Neural cell (in vitro differentiated cells): ENCODE measurements around the gene KHK. TPM values are rescaled to one million over a fixed set of nuclear protein-coding genes. Genes with fewer than 3 reads are reported as not detected.

Source experiments
- H2AFZ ChIP-seq: fragments of 200-600, 300-800 bp; sonication (generic), shearing (Covaris generic); 2 replicates; pipeline ENCODE4 v1.6.0; 2014; ENCODE audit warnings: low read depth, mild to moderate bottlenecking, antibody characterized with exemption, low read length, moderate library complexity
- H3F3A ChIP-seq: fragments of 200-600 bp; shearing (Covaris generic); 2 replicates; pipeline ENCODE4 v1.6.1; 2016; ENCODE audit warnings: mild to moderate bottlenecking, moderate library complexity, mixed read lengths, antibody characterized with exemption, low read length; ENCODE audit not compliant: insufficient read depth, poor library complexity, severe bottlenecking
- H3K27ac ChIP-seq: fragments of 200-600, 300-800 bp; sonication (generic), shearing (Covaris generic); 2 replicates; pipeline ENCODE4 v1.5.1; 2014; ENCODE audit warnings: mild to moderate bottlenecking, low read length, moderate library complexity
- H3K27me3 ChIP-seq: fragments of 300-800, 200-600 bp; sonication (generic), shearing (Covaris generic); 2 replicates; pipeline ENCODE4 v1.6.0; 2014; ENCODE audit warnings: mild to moderate bottlenecking, low read depth, low read length, moderate library complexity; ENCODE audit not compliant: insufficient read depth
- H3K36me3 ChIP-seq: fragments of 300-800, 200-600 bp; sonication (generic), shearing (Covaris generic); 2 replicates; pipeline ENCODE4 v1.5.1; 2014; ENCODE audit warnings: mild to moderate bottlenecking, antibody characterized with exemption, low read length, moderate library complexity; ENCODE audit not compliant: insufficient read depth
- H3K4me2 ChIP-seq: fragments of 300-800, 200-600 bp; sonication (generic), shearing (Covaris generic); 2 replicates; pipeline ENCODE4 v1.6.0; 2014; ENCODE audit warnings: mild to moderate bottlenecking, low read length
- H3K4me3 ChIP-seq: fragments of 300-800, 200-600 bp; sonication (generic), shearing (Covaris generic); 2 replicates; pipeline ENCODE4 v1.5.1; 2014; ENCODE audit warnings: mild to moderate bottlenecking, low read length, moderate library complexity
- H3K79me2 ChIP-seq: fragments of 200-600 bp; shearing (Covaris generic); replicated peaks from 2 replicates; pipeline ENCODE4 v1.6.0; 2014; ENCODE audit warnings: mild to moderate bottlenecking, low read length, moderate library complexity; ENCODE audit not compliant: insufficient read depth
- H3K9ac ChIP-seq: fragments of 300-800, 200-600 bp; sonication (generic), shearing (Covaris generic); 2 replicates; pipeline ENCODE4 v1.6.1; 2016; ENCODE audit warnings: mild to moderate bottlenecking, low read length, mixed read lengths
- H3K9me2 ChIP-seq: fragments of 200-600 bp; shearing (Covaris generic); 2 replicates; pipeline ENCODE4 v1.6.1; 2016; ENCODE audit warnings: mild to moderate bottlenecking, low read length, mixed read lengths; ENCODE audit not compliant: insufficient read depth
- H3K9me3 ChIP-seq: fragments of 200-600, 300-800 bp; sonication (generic), shearing (Covaris generic); 2 replicates; pipeline ENCODE4 v1.6.1; 2016; ENCODE audit warnings: mild to moderate bottlenecking, mixed run types, low read length, moderate library complexity, mixed read lengths
- H4K20me1 ChIP-seq: fragments of 200-600 bp; shearing (Covaris generic); 2 replicates; pipeline ENCODE4 v1.6.1; 2016; ENCODE audit warnings: mild to moderate bottlenecking, mixed run types; ENCODE audit not compliant: insufficient read depth
- EP300 ChIP-seq: fragments of 450-650 bp; conservative IDR thresholded peaks from 2 replicates; pipeline ENCODE4 v1.6.1; 2014; ENCODE audit warnings: antibody characterized with exemption, mild to moderate bottlenecking, moderate library complexity; ENCODE audit not compliant: poor library complexity, severe bottlenecking
- MXI1 ChIP-seq: fragments of 450-650 bp; conservative IDR thresholded peaks from 2 replicates; pipeline ENCODE4 v1.6.1; 2014; ENCODE audit warnings: antibody characterized with exemption, mild to moderate bottlenecking; ENCODE audit not compliant: poor library complexity, severe bottlenecking
- POLR2AphosphoS5 ChIP-seq: IDR thresholded peaks from 2 replicates; pipeline ENCODE4 v1.6.1; 2012
- RAD21 ChIP-seq: fragments of 450-650 bp; conservative IDR thresholded peaks from 2 replicates; pipeline ENCODE4 v1.6.1; 2014; ENCODE audit warnings: antibody characterized with exemption, mild to moderate bottlenecking, moderate library complexity
- SMC3 ChIP-seq: fragments of 450-650 bp; conservative IDR thresholded peaks from 2 replicates; pipeline ENCODE4 v1.6.1; 2014; ENCODE audit warnings: antibody characterized with exemption, mild to moderate bottlenecking, moderate library complexity; ENCODE audit not compliant: poor library complexity
- TAF1 ChIP-seq: IDR thresholded peaks from 2 replicates; pipeline ENCODE4 v1.6.1; 2012; ENCODE audit warnings: low read depth
- polyA plus RNA-seq: library from polyadenylated mRNA; depleted of rRNA; stranded (reverse); fragments of >200 nt; gene quantifications from 2 replicates; pipeline ENCODE4 v1.2.3, GENCODE V29; 2014
- TF ChIP-seq, protein P1 (sequence below): IDR thresholded peaks from 2 replicates; pipeline ENCODE4 v1.6.1; 2012; ENCODE audit warnings: borderline replicate concordance
- TF ChIP-seq, protein P2 (sequence below): fragments of 450-650 bp; IDR thresholded peaks from 2 replicates; pipeline ENCODE4 v1.5.1; 2014; ENCODE audit warnings: antibody characterized with exemption, mild to moderate bottlenecking, moderate library complexity; ENCODE audit not compliant: poor library complexity, severe bottlenecking

KHK gene
- polyA plus RNA-seq, 1 donor from 2014 or later, result 4.1 TPM

DNA sequence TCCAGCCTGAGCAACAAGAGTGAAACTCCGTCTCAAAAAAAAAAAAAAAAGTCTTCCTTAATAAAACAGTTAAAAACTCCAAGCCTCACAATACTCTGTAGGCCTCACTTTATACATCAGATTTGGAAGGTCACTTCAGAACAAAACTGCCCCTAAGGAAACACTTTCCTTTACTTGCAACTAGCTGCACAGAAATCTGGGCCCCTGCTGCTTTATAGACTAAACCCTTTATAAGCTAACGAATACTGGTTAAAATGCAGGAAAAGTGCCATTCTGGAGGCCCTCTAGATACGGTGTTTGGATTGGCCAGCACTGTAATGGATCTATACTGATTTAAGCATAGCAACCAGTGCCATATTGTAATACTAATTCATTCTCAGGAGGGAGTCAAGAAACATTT lies 38.5 kb downstream of the KHK start:
- no peak for TF ChIP-seq TAF1
- TF ChIP-seq EP300, result no peak
- TF ChIP-seq MXI1, result no peak
- TF ChIP-seq, protein P1, sequence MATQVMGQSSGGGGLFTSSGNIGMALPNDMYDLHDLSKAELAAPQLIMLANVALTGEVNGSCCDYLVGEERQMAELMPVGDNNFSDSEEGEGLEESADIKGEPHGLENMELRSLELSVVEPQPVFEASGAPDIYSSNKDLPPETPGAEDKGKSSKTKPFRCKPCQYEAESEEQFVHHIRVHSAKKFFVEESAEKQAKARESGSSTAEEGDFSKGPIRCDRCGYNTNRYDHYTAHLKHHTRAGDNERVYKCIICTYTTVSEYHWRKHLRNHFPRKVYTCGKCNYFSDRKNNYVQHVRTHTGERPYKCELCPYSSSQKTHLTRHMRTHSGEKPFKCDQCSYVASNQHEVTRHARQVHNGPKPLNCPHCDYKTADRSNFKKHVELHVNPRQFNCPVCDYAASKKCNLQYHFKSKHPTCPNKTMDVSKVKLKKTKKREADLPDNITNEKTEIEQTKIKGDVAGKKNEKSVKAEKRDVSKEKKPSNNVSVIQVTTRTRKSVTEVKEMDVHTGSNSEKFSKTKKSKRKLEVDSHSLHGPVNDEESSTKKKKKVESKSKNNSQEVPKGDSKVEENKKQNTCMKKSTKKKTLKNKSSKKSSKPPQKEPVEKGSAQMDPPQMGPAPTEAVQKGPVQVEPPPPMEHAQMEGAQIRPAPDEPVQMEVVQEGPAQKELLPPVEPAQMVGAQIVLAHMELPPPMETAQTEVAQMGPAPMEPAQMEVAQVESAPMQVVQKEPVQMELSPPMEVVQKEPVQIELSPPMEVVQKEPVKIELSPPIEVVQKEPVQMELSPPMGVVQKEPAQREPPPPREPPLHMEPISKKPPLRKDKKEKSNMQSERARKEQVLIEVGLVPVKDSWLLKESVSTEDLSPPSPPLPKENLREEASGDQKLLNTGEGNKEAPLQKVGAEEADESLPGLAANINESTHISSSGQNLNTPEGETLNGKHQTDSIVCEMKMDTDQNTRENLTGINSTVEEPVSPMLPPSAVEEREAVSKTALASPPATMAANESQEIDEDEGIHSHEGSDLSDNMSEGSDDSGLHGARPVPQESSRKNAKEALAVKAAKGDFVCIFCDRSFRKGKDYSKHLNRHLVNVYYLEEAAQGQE, result no peak
- no peak for TF ChIP-seq SMC3

DNA sequence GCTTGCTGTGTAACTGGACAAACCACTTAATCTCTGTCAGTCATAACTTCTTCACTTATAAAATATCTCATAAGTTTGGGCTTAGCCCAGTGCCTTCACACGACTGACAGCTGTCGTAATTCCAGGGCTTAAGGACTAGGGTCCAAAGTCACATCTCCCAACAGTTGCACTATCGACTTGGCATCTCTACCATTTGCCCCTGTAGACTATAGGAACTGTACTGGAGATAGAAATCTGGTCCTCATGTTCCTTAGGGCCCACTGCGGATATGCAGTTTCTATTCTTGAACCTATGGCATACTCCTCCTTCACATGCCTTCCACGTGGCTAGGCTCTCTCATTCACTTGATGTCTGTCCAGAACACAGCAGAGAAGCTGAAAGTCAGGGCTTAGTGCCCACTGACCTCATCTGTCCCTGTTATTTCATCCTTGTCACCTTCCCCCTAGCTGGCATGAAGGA lies 39.7 kb downstream of the KHK start:
- H3K27ac ChIP-seq, result no peak overlapping the region
- no peaks in the 10 kb centered on the region for H3F3A ChIP-seq
- H3K9me3 ChIP-seq, result no peaks in the 10 kb centered on the region
- no peak overlapping the region for H3K4me3 ChIP-seq
- no peak overlapping the region for H3K4me2 ChIP-seq
- H3K9ac ChIP-seq, result no peak overlapping the region
- no peak for TF ChIP-seq MXI1
- TF ChIP-seq, protein P1, result no peak
- TF ChIP-seq, protein P2, sequence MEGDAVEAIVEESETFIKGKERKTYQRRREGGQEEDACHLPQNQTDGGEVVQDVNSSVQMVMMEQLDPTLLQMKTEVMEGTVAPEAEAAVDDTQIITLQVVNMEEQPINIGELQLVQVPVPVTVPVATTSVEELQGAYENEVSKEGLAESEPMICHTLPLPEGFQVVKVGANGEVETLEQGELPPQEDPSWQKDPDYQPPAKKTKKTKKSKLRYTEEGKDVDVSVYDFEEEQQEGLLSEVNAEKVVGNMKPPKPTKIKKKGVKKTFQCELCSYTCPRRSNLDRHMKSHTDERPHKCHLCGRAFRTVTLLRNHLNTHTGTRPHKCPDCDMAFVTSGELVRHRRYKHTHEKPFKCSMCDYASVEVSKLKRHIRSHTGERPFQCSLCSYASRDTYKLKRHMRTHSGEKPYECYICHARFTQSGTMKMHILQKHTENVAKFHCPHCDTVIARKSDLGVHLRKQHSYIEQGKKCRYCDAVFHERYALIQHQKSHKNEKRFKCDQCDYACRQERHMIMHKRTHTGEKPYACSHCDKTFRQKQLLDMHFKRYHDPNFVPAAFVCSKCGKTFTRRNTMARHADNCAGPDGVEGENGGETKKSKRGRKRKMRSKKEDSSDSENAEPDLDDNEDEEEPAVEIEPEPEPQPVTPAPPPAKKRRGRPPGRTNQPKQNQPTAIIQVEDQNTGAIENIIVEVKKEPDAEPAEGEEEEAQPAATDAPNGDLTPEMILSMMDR, result no peak
- TF ChIP-seq SMC3, result no peak
- TF ChIP-seq EP300, result no peak
- no peak for TF ChIP-seq POLR2AphosphoS5
- no peak for TF ChIP-seq RAD21
- TF ChIP-seq TAF1, result no peak
- no peaks in the 10 kb centered on the region for H3K79me2 ChIP-seq
- no peaks in the 10 kb centered on the region for H3K9me2 ChIP-seq
- H3K27me3 ChIP-seq, result peaks cover 6% of the 10 kb centered on the region
- no peaks in the 10 kb centered on the region for H3K36me3 ChIP-seq
- no peak overlapping the region for H2AFZ ChIP-seq
- H4K20me1 ChIP-seq, result no peaks in the 10 kb centered on the region

More for the DNA sequence above, 38.5 kb downstream of the KHK start:
- H2AFZ ChIP-seq, result no peak overlapping the region
- H4K20me1 ChIP-seq, result no peaks in the 10 kb centered on the region
- no peaks in the 10 kb centered on the region for H3F3A ChIP-seq
- peaks cover 10% of the 10 kb centered on the region for H3K27me3 ChIP-seq
- H3K79me2 ChIP-seq, result no peaks in the 10 kb centered on the region
- H3K27ac ChIP-seq, result no peak overlapping the region
- H3K9me3 ChIP-seq, result no peaks in the 10 kb centered on the region
- H3K36me3 ChIP-seq, result no peaks in the 10 kb centered on the region
- H3K4me3 ChIP-seq, result no peak overlapping the region
- H3K9ac ChIP-seq, result no peak overlapping the region
- H3K9me2 ChIP-seq, result no peaks in the 10 kb centered on the region
- no peak overlapping the region for H3K4me2 ChIP-seq
